ENCODE data around the gene IL1R2.

IL1R2 gene

GRCh38 chr2:101991721-101992145 is at the start of gene IL1R2:
TSS of gene IL1R2 (plus strand) at chr2:101991960. CDS start at chr2:102008576, 16,616 bp downstream.
- TF ChIP-seq CTCF (IDR thresholded peaks at IDR 0.05), result no peak

- TF ChIP-seq CTCF (IDR thresholded peaks at IDR 0.05), result no peak
Measured at GRCh38 chr2:101942851-101943250, 48.9 kb upstream of the IL1R2 start.

- no peak for TF ChIP-seq CTCF (IDR thresholded peaks at IDR 0.05)
Measured at GRCh38 chr2:101946372-101947039, 45.3 kb upstream of the IL1R2 start.

GRCh38 chr2:101947374-101947773 is 44.4 kb upstream of the IL1R2 start:
- TF ChIP-seq CTCF (IDR thresholded peaks at IDR 0.05), result no peak

GRCh38 chr2:101948625-101949155 is 43.1 kb upstream of the IL1R2 start:
- no peak for TF ChIP-seq CTCF (IDR thresholded peaks at IDR 0.05)

GRCh38 chr2:101949304-101949703 is 42.5 kb upstream of the IL1R2 start:
- TF ChIP-seq CTCF (IDR thresholded peaks at IDR 0.05), result no peak

GRCh38 chr2:101951296-101951695 is 40.5 kb upstream of the IL1R2 start:
- no peak for TF ChIP-seq CTCF (IDR thresholded peaks at IDR 0.05)
